A204.1 (cell line): ENCODE results near the gene DNAH7.

Experiments
- FAIRE-seq: peaks from 2 replicates; lab custom pipeline; 2012; peaks lifted over from hg19 to GRCh38; lab: Jason Lieb, UNC

DNAH7 gene

DNA sequence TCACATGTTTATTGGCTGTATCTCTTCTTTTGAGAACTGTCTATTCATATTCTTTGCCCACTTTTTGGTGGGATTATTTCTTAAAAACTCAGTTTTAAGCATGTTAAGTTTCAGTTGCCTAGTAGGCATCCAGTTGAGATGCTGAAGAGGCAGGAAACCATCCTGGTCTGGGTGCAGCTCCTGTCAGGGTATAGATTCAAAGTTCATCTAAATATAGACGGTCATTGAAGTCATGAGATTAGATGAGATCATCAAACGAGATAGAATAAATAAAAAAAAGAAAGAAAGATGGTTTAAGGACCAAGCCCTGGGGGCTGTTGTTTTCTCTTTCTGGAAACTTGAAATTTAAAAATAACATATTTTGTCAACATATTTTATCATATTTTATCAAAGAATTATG lies 9.2 kb upstream of the DNAH7 start:
- no peak for FAIRE-seq

GRCh38 chr2:196076778-196077568 lies 8.3 kb upstream of the DNAH7 start:
- FAIRE-seq: no peak

DNA sequence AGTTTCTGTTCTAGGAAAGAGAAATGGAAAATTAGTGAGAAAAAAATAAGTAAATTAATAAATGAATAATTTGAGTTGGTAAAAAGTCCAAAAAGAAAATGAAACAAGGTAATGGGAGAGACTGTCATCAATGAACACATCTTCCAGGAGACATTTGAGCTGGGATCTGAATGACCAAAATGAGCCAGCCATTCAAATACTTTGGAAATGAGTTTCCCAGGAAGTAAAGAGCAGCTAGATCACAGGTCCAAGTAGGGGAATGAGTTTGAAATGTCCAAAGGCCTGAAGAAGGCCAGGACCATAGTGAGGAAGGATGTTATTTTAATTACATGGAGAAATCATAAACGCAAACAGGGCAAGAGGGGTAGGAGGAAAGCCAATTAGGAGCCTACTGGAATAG lies 6.6 kb upstream of the DNAH7 start:
- no peak for FAIRE-seq

DNA sequence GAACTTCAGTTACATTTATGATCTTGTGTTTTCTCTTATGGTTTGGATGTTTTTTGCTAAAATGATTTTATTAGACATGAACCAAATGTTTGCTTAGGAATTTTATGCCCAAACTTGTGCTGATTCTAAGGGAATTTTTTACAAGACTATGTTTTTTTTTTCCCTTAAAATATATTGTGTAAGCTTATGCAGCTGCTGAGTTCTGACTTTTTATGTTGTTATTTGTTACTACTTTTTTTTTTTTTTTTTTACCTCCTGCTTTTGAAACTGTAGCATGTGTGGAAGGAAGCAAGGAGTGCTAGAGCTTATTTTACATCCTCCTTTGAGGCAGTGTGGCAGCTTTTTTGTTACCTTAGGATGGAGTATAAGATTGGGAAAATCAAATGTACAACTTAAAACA lies 6.0 kb upstream of the DNAH7 start:
- FAIRE-seq: no peak

GRCh38 chr2:196073521-196073920 lies 4.9 kb upstream of the DNAH7 start:
- FAIRE-seq: no peak

DNA sequence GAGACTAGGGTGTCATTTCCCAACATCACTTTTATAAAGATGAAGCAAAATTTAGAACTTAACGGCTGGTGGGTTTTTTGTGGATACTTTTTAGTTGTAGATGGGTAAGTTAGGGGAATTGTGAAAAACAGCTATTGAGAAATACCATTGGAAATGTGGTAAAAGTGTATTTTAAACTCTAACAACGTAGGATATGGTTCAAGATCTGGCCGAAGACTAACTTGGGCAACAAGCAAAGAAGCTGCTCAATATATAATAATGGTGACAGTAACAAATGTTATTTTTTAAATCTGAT lies 1.6 kb downstream of the DNAH7 start:
- FAIRE-seq: no peak

- peak; percentile 94 for FAIRE-seq
Measured at GRCh38 chr2:196066291-196067087, 2.1 kb downstream of the DNAH7 start.

- no peak for FAIRE-seq
Measured at GRCh38 chr2:196063773-196064172, 4.9 kb downstream of the DNAH7 start.

DNA sequence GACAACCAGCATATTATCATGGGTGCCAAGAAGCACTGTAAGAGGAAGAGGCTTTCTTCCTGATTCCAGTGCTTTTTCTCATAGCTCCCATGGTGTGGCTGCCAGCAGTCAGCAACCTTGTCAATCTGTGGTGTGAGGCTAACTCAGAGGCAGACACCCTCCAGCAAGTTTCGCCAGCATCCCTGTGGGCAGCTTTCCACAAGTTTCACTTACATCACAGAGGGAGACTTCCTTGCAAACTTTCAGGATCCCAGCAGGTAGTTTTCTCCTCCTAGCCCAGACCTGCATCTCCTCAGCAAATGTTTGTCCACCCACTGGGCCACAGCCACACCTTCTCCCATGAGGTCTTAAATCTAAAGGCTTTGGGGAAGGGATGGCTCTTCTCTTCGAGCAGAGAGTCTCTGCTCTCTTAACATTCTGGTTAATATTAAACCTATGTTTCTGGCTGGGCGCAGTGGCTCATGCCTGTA lies 9.1 kb downstream of the DNAH7 start:
- FAIRE-seq: no peak

- FAIRE-seq: no peak
Measured at GRCh38 chr2:196054631-196055030, 14.0 kb downstream of the DNAH7 start.

- no peak for FAIRE-seq
Measured at GRCh38 chr2:196046123-196046917, 22.3 kb downstream of the DNAH7 start.

- FAIRE-seq: no peak
Measured at GRCh38 chr2:196041786-196042185, 26.9 kb downstream of the DNAH7 start.

- no peak for FAIRE-seq
Measured at GRCh38 chr2:196040218-196040617, 28.4 kb downstream of the DNAH7 start.

GRCh38 chr2:196036442-196036841 lies 32.2 kb downstream of the DNAH7 start:
- FAIRE-seq: no peak

GRCh38 chr2:196018037-196018436 lies 50.6 kb downstream of the DNAH7 start:
- no peak for FAIRE-seq

- no peak for FAIRE-seq
Measured at GRCh38 chr2:196012314-196012713, 56.3 kb downstream of the DNAH7 start.

- no peak for FAIRE-seq
Measured at GRCh38 chr2:196000551-196000950, 68.1 kb downstream of the DNAH7 start.

DNA sequence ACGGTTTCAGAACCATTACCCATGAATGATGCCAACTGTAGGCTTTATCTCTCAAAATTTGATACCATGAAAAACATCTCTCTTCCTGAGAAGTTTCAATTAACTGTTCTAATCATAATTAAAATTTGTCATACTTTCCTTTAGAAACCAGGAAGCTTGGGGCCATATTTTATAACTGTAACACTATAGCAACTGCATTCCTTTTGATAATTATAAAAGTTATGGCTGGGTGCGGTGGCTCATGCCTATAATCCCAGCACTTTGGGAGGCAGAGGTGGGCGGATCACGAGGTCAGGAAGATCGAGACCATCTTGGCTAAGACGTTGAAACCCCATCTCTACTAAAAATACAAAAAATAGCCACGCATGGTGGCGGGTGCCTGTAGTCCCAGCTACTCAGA lies 70.6 kb downstream of the DNAH7 start:
- no peak for FAIRE-seq

DNA sequence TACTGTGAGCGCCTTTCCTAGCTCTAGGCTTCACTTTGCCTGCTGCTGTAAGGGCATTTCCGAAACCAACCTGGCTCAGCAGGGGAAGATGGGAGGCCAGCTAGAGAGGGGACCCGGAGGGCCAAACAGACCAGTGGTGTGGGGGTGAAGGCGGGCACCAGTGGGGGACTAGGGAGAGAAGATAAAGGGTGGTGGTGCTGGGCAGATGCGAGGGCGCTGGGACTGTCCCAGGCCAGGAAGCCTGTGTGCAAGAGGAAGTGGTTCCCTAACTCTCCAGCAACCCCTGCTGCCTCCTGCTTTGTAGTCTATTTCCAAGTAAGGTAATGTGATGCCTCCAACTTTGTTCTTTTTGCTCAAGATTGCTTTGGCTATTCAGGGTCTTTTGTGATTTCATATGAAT lies 73.1 kb downstream of the DNAH7 start:
- FAIRE-seq: no peak

DNA sequence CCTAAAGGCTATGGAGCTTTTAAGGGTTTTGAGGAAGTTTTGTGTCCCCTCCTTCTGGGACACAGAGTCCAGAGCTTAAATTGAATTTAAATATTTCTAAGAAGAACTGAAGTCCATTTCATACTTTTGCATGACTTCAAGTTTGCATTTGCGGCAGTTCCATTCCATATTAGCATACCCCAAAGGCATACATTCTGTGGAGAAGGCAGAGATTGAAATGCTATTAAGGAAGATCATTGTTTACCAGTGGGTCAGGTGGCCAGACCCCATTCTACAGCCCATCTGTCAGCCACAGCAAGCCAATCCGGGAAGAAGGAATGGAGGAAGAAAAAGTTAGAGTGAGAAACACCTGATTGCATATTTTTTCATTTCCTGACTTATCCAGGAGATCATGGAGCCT lies 75.0 kb downstream of the DNAH7 start:
- FAIRE-seq: no peak

- no peak for FAIRE-seq
Measured at GRCh38 chr2:195985741-195986140, 82.9 kb downstream of the DNAH7 start.

- no peak for FAIRE-seq
Measured at GRCh38 chr2:195984923-195985726, 83.5 kb downstream of the DNAH7 start.
